Measurements from ENCODE around the gene COX6A2. TPM values are rescaled to one million over a fixed set of nuclear protein-coding genes. Genes with fewer than 3 reads are reported as not detected.
"Not testable (repeated sequence)": the region's sequence is repeated elsewhere in the genome, so short reads cannot be mapped to it uniquely, and the experiment has no call there.

The COX6A2 gene
- total and polyA plus RNA-seq, 2 experiments from 2014 or later: 6.0 TPM; not detected in 1

DNA sequence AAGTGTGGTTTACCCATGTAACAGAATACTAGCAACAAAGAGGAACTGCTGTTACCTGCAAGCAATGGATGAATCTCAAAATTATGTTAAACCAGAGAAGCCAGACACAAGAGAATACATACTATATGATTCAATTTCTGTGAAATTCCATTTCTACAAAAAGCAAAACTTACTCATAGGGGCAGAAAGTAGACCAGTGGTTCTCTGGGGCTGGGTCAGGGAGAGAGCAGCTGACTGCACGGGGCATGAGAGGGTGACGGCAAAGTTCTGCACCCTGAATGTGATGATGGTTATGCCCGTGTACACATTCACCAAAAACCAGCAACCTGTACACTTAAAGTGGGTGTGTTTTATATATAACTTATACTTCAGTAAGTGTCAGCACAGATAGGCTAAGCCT, 11.4 kb upstream of the COX6A2 start:
- Mint-ChIP-seq H3K4me1 (peaks cover 4% of the 10 kb centered on the region), H3K27me3 (ENCODE audit: insufficient read depth, low read depth, poor library complexity) (peaks cover 4% of the 10 kb centered on the region), H3K9me3 (no peaks in the 10 kb centered on the region; the same call in 2 of the 3 replicates), H3K4me3 (no peak overlapping the region), H3K36me3 (ENCODE audit: low read depth) (no peaks in the 10 kb centered on the region), H3K27ac (no peak overlapping the region)
- no peaks in the 10 kb centered on the region for H3K36me3 ChIP-seq (ENCODE audit: insufficient read depth)
- ATAC-seq (no peak), DNase-seq (ENCODE audit: low spot score) (no peak)
- no peaks in the 10 kb centered on the region for H4K20me1 ChIP-seq (replicated peaks; ENCODE audit: insufficient read depth)
- no peak overlapping the region for H2AFZ ChIP-seq
- TF ChIP-seq ZNF462 (CRISPR knock-in tag; IDR thresholded peaks at IDR 0.05) (no peak), REST (IDR thresholded peaks at IDR 0.05; ENCODE audit: unreplicated experiment) (no peak), CREB1 (CRISPR knock-in tag; IDR thresholded peaks at IDR 0.05; ENCODE audit: low read depth) (no peak), POLR2AphosphoS5 (IDR thresholded peaks at IDR 0.05; ENCODE audit: low read depth) (no peak), EZH2phosphoT487 (IDR thresholded peaks at IDR 0.05; ENCODE audit: unreplicated experiment) (no peak), NANOG (IDR thresholded peaks at IDR 0.05; ENCODE audit: borderline replicate concordance) (no peak)
- TF ChIP-seq, protein P1, sequence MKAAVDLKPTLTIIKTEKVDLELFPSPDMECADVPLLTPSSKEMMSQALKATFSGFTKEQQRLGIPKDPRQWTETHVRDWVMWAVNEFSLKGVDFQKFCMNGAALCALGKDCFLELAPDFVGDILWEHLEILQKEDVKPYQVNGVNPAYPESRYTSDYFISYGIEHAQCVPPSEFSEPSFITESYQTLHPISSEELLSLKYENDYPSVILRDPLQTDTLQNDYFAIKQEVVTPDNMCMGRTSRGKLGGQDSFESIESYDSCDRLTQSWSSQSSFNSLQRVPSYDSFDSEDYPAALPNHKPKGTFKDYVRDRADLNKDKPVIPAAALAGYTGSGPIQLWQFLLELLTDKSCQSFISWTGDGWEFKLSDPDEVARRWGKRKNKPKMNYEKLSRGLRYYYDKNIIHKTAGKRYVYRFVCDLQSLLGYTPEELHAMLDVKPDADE (IDR thresholded peaks at IDR 0.05): no peak
- no peaks in the 10 kb centered on the region for H3K4me1 ChIP-seq (ENCODE audit: insufficient read depth)
- no peak overlapping the region for H3K4me2 ChIP-seq
- H3F3A ChIP-seq (replicated peaks; ENCODE audit: low read depth): no peaks in the 10 kb centered on the region
- no peak overlapping the region for H3K27ac ChIP-seq (ENCODE audit: low read depth)
- H3K27me3 ChIP-seq (ENCODE audit: insufficient read depth): peaks cover 6% of the 10 kb centered on the region; the same call in 1 of the 2 replicates
- no peaks in the 10 kb centered on the region for H3K9me2 ChIP-seq (ENCODE audit: insufficient read depth)
- no peaks in the 10 kb centered on the region for H3K79me2 ChIP-seq (replicated peaks; ENCODE audit: insufficient read depth)
- no peak overlapping the region for H3K4me3 ChIP-seq

DNA sequence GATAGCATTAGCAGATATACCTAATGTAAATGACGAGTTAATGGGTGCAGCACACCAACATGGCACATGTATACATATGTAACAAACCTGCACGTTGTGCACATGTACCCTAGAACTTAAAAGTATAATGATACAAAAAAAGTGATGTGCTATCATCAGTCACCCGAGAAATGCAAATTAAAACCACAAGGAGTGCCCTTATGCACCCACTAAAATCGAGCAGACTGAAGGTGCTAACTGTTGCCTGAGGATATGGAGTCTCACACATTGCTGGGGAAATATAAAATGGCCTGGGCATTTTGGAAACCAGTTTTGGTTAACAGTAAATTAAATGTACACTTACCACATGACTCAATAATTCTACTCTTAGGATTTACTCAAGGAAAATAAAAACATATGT, 10.9 kb upstream of the COX6A2 start:
- H3K27me3 ChIP-seq (ENCODE audit: insufficient read depth); H3K4me2 ChIP-seq; H3K27ac Mint-ChIP-seq; H3K79me2 ChIP-seq (replicated peaks; ENCODE audit: insufficient read depth); DNase-seq (ENCODE audit: low spot score); H3K4me1 ChIP-seq (ENCODE audit: insufficient read depth); ATAC-seq; H3K36me3 Mint-ChIP-seq (ENCODE audit: low read depth); H2AFZ ChIP-seq; H3K9me3 Mint-ChIP-seq; H4K20me1 ChIP-seq (replicated peaks; ENCODE audit: insufficient read depth); H3K4me1 Mint-ChIP-seq; H3K27ac ChIP-seq (ENCODE audit: low read depth); H3K36me3 ChIP-seq (ENCODE audit: insufficient read depth); H3F3A ChIP-seq (replicated peaks; ENCODE audit: low read depth); H3K27me3 Mint-ChIP-seq (ENCODE audit: insufficient read depth, low read depth, poor library complexity); H3K4me3 ChIP-seq; H3K9me2 ChIP-seq (ENCODE audit: insufficient read depth); H3K4me3 Mint-ChIP-seq: not testable (repeated sequence)

Data from GM23338 (cell line).